ENCODE measurements around the gene FGF5. TPM values are rescaled to one million over a fixed set of nuclear protein-coding genes. Genes with fewer than 3 reads are reported as not detected.

FGF5 gene
- total and polyA plus RNA-seq, 4 donors: 0.15 TPM; not detected in 3

DNA sequence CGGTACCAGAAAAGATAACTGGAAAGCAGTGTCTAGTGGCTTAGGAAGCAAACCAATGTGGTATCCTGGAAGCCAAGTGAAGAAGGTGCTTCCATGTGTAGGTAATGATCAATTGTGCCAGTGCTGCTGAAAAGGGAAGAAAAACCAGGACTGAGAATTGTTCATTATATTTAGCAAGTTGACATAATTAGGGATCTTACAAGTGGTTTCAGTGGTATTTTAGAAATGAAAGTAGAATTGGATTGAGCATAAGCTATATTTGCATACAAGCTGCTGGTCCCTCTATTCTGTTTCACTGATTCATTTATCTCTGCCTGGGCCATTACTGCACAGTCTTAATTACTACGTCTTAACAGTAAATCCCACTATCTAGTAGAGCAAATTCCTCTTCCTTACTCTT lies 36.9 kb upstream of the FGF5 start:
- H3K4me1 ChIP-seq (ENCODE audit: control insufficient read depth in 1 of 2, insufficient read depth in 2 of 2, low read length in 2 of 2): no peaks in the 10 kb centered on the region
- no peak overlapping the region for H3K4me3 ChIP-seq (ENCODE audit: low read length in 2 of 2)
- peaks cover 0 to 2% of the 10 kb centered on the region in 2 donors for H3K27me3 ChIP-seq (ENCODE audit: control insufficient read depth in 1 of 2, insufficient read depth in 2 of 2, low read length in 1 of 2)
- H3K27ac ChIP-seq (ENCODE audit: low read depth in 1 of 2, low read length in 2 of 2): no peak overlapping the region
- ATAC-seq (ENCODE audit: low FRiP score): no peak
- 86% methylated on average over 2 of the region's 2 CpGs for WGBS, 2 donors
- no peak for DNase-seq
- H3K9me3 ChIP-seq (ENCODE audit: control insufficient read depth, low read length): no peaks in the 10 kb centered on the region
- H3K36me3 ChIP-seq (ENCODE audit: control insufficient read depth in 1 of 2, insufficient read depth in 2 of 2, low read length in 1 of 2): no peaks in the 10 kb centered on the region
- intact Hi-C loops (cut with DNase I): no loop called here

DNA sequence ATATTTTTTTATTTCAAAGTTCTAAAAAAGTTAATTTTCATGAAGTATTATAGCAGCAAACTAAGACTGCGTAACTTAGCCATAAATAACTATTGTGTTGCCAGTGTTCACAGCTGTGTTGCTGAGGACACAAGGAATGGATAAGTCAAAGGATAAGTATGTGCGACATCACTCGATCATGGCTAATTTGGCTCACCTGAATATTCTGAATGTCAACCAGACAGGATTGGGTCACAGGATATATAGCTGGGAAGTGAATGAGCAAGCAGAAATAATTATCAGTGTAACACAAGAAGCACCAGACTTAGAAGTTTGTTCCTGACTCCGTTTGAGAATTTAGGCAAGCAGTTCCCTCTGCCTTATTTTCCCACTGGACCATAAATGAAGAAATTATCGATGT lies 35.3 kb upstream of the FGF5 start:
- intact Hi-C loops (cut with DNase I): no loop called here
- Histone ChIP-seq H3K4me1 (ENCODE audit: control insufficient read depth in 1 of 2, insufficient read depth in 2 of 2, low read length in 2 of 2) (no peaks in the 10 kb centered on the region), H3K27ac (ENCODE audit: low read depth in 1 of 2, low read length in 2 of 2) (no peak overlapping the region), H3K9me3 (ENCODE audit: control insufficient read depth, low read length) (no peaks in the 10 kb centered on the region), H3K27me3 (ENCODE audit: control insufficient read depth in 1 of 2, insufficient read depth in 2 of 2, low read length in 1 of 2) (peaks cover 0 to 1% of the 10 kb centered on the region in 2 donors), H3K4me3 (ENCODE audit: low read length in 2 of 2) (no peak overlapping the region), H3K36me3 (ENCODE audit: control insufficient read depth in 1 of 2, insufficient read depth in 2 of 2, low read length in 1 of 2) (no peaks in the 10 kb centered on the region)
- ATAC-seq (ENCODE audit: low FRiP score) (no peak), DNase-seq (no peak)
- WGBS, 2 donors: 70 to 81% methylated on average over 5 of the region's 5 CpGs

DNA sequence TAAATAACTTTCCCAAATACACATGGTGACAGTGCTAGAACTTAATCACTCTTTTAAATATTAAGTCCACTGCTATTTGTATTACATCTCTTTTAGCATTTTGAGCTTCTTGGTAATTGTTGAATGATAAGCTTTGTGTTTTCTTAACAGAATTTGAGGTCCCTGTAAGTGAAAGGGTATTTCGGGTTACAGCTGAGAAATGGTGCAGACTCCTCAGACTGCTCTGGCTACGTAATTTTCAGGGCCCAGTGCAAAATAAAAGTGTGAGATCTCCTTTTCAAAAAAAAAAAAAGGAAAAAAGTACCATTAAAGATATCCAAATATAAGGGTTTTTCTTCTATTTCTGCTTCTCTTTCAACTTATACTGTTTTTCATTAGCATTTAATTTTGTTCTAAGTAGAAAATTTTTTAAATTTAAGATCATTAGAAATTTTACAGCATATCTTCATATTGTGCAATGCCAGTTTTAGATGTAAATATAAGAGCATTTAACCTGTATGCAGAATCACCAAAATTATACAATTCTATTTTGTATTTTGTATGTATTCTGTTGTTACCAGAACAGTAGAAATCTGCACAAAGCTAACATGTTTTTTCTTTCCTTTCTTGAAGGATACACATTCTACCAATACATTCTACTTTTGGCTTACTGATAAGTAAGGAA lies 33.6 kb upstream of the FGF5 start:
- Histone ChIP-seq H3K27ac (ENCODE audit: low read depth in 1 of 2, low read length in 2 of 2) (no peak overlapping the region), H3K4me1 (ENCODE audit: control insufficient read depth in 1 of 2, insufficient read depth in 2 of 2, low read length in 2 of 2) (no peaks in the 10 kb centered on the region)
- 89 to 93% methylated on average over 2 of the region's 2 CpGs for WGBS, 2 donors

DNA sequence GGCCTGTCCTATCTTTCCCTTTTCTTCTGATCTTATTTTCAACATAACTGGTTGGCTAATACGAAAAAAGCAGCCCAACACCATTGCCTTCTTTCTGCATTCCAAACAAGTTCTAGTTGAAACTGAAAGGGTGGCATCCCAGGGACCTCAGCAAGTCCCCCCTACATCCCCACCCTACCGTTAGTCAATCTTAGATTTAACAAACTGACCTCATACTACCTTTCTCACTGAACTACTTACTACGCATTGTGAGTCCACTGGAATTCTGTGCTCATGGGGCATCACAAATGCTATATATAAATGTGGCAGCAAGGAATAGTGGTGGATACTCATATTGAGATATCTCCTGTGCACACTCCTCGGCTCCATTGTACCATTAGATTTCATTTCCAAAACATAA lies 33.1 kb upstream of the FGF5 start:
- Histone ChIP-seq H3K27ac (ENCODE audit: low read depth in 1 of 2, low read length in 2 of 2) (no peak overlapping the region), H3K36me3 (ENCODE audit: control insufficient read depth in 1 of 2, insufficient read depth in 2 of 2, low read length in 1 of 2) (no peaks in the 10 kb centered on the region), H3K27me3 (ENCODE audit: control insufficient read depth in 1 of 2, insufficient read depth in 2 of 2, low read length in 1 of 2) (peaks cover 0 to 1% of the 10 kb centered on the region in 2 donors), H3K4me1 (ENCODE audit: control insufficient read depth in 1 of 2, insufficient read depth in 2 of 2, low read length in 2 of 2) (no peaks in the 10 kb centered on the region), H3K9me3 (ENCODE audit: control insufficient read depth, low read length) (no peaks in the 10 kb centered on the region), H3K4me3 (ENCODE audit: low read length in 2 of 2) (no peak overlapping the region)
- ATAC-seq (ENCODE audit: low FRiP score) (no peak), DNase-seq (no peak)
- intact Hi-C loops (cut with DNase I): no loop called here
- 74 to 89% methylated on average over 4 of the region's 4 CpGs for WGBS, 2 donors

More for the DNA sequence above, 33.6 kb upstream of the FGF5 start:
- DNase-seq (no peak), ATAC-seq (ENCODE audit: low FRiP score) (no peak)
- no peaks in the 10 kb centered on the region for H3K36me3 ChIP-seq (ENCODE audit: control insufficient read depth in 1 of 2, insufficient read depth in 2 of 2, low read length in 1 of 2)
- H3K9me3 ChIP-seq (ENCODE audit: control insufficient read depth, low read length): no peaks in the 10 kb centered on the region
- intact Hi-C loops (cut with DNase I): no loop called here
- H3K4me3 ChIP-seq (ENCODE audit: low read length in 2 of 2): no peak overlapping the region
- peaks cover 0 to 1% of the 10 kb centered on the region in 2 donors for H3K27me3 ChIP-seq (ENCODE audit: control insufficient read depth in 1 of 2, insufficient read depth in 2 of 2, low read length in 1 of 2)

DNA sequence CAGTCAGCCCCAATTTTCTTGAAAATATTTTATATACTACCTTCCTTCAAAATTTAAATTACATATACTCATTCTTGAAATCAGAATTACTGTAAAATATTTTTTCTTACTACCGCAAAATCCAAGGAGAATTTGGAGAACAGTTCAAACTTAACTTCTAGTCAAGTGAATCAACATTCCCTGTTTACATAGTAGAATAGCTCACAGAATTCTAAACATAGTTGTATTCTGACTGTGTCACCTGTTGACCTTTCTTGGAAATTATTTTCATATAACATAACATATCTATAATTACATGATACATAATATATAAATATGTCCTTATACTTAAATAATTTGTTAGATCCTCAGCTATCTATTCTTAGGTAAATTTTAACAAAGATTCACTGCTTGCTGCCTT lies 31.0 kb upstream of the FGF5 start:
- Histone ChIP-seq H3K36me3 (ENCODE audit: control insufficient read depth in 1 of 2, insufficient read depth in 2 of 2, low read length in 1 of 2) (no peaks in the 10 kb centered on the region), H3K27ac (ENCODE audit: low read depth in 1 of 2, low read length in 2 of 2) (no peak overlapping the region), H3K4me3 (ENCODE audit: low read length in 2 of 2) (no peak overlapping the region), H3K9me3 (ENCODE audit: control insufficient read depth, low read length) (no peaks in the 10 kb centered on the region), H3K4me1 (ENCODE audit: control insufficient read depth in 1 of 2, insufficient read depth in 2 of 2, low read length in 2 of 2) (no peaks in the 10 kb centered on the region), H3K27me3 (ENCODE audit: control insufficient read depth in 1 of 2, insufficient read depth in 2 of 2, low read length in 1 of 2) (no peaks in the 10 kb centered on the region)
- intact Hi-C loops (cut with DNase I): no loop called here
- DNase-seq: no peak
- no peak for ATAC-seq (ENCODE audit: low FRiP score)
- WGBS, 2 donors: 35 to 59% methylated on average over 1 of the region's 1 CpG

DNA sequence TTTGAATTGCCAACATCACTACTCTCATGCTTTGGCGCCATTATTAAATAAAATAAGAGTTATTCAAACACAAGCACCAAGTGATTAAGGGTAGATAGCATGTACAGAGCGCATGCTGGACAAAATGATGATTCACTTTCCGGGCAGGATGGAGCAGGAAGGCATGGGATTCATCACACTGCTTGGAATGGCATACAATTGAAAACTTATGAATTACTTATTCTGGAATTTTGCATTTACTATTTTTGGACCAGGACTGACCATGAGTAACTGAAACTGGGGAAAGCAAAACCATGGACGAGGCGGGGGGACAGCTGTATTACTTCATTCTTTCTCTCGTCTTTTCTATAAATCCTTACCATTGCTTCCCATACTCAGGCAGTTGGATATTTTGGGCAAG lies 28.5 kb upstream of the FGF5 start:
- intact Hi-C loops (cut with DNase I): no loop called here
- Histone ChIP-seq H3K4me3 (ENCODE audit: low read length in 2 of 2) (no peak overlapping the region), H3K4me1 (ENCODE audit: control insufficient read depth in 1 of 2, insufficient read depth in 2 of 2, low read length in 2 of 2) (no peaks in the 10 kb centered on the region), H3K36me3 (ENCODE audit: control insufficient read depth in 1 of 2, insufficient read depth in 2 of 2, low read length in 1 of 2) (no peaks in the 10 kb centered on the region), H3K27ac (ENCODE audit: low read depth in 1 of 2, low read length in 2 of 2) (no peak overlapping the region), H3K27me3 (ENCODE audit: control insufficient read depth in 1 of 2, insufficient read depth in 2 of 2, low read length in 1 of 2) (peaks cover 0 to 1% of the 10 kb centered on the region in 2 donors), H3K9me3 (ENCODE audit: control insufficient read depth, low read length) (no peaks in the 10 kb centered on the region)
- WGBS, 2 donors: 35 to 41% methylated on average over 6 of the region's 6 CpGs
- DNase-seq (no peak), ATAC-seq (ENCODE audit: low FRiP score) (no peak)

DNA sequence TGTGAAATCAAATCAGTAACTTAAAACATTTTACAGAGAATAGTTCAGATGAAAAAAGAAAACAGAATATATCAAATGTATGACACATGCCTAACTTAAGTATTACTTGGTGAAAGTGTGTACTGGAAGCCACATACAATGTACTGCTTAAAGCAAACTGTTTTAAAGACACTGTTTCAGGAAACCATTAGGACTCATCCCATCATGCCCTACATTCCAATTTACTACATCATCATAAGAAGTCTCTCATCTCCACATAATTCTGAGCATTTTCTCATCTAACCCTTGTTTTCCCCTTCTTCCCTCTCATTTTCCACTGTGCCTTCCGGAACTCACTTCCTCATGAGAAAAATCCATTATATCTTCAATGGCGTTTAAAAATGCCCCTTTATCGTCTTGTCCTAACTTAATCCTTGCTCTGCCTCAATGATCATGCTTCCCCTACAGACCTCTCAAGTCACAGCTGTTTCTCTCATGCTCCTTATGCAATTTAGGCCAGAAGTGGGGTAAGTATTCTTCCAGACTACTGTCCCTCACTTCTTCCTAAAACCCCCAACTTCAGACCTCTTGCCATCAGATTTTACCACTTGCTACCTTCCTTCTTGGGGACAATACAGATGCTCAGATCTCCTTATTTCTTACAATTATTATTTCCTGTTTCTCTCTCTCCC lies 26.8 kb upstream of the FGF5 start:
- Histone ChIP-seq H3K27me3 (ENCODE audit: control insufficient read depth in 1 of 2, insufficient read depth in 2 of 2, low read length in 1 of 2) (peaks cover 0 to 3% of the 10 kb centered on the region in 2 donors), H3K27ac (ENCODE audit: low read depth in 1 of 2, low read length in 2 of 2) (no peak overlapping the region), H3K9me3 (ENCODE audit: control insufficient read depth, low read length) (no peaks in the 10 kb centered on the region), H3K4me3 (ENCODE audit: low read length in 2 of 2) (no peak overlapping the region), H3K4me1 (ENCODE audit: control insufficient read depth in 1 of 2, insufficient read depth in 2 of 2, low read length in 2 of 2) (no peaks in the 10 kb centered on the region), H3K36me3 (ENCODE audit: control insufficient read depth in 1 of 2, insufficient read depth in 2 of 2, low read length in 1 of 2) (no peaks in the 10 kb centered on the region)
- ATAC-seq (ENCODE audit: low FRiP score): no peak
- intact Hi-C loops (cut with DNase I): no loop called here
- DNase-seq: no peak
- WGBS, 2 donors: 73 to 86% methylated on average over 3 of the region's 3 CpGs

DNA sequence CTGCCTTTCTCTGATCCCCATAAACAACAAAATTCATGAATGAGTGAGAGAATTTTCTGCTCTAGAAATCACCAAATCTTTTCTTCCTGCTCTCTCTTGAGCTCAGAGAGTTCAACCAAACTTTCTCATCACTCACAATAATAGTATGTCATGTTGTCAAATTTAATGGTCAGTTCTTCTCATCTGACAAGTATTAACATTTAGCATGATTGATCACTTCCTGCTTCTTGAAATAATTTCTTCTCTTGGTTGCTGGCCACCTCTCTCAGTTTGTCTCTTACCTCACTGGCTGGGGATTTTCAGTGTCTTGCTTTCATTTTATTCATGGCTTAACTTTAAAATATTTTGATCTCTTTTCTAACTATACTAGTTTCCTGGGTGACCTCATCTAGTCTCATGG lies 25.5 kb upstream of the FGF5 start:
- H3K27ac ChIP-seq (ENCODE audit: low read depth in 1 of 2, low read length in 2 of 2): no peak overlapping the region
- H3K27me3 ChIP-seq (ENCODE audit: control insufficient read depth in 1 of 2, insufficient read depth in 2 of 2, low read length in 1 of 2): peaks cover 0 to 3% of the 10 kb centered on the region in 2 donors
- no peak for ATAC-seq (ENCODE audit: low FRiP score)
- no peaks in the 10 kb centered on the region for H3K9me3 ChIP-seq (ENCODE audit: control insufficient read depth, low read length)
- no peak overlapping the region for H3K4me3 ChIP-seq (ENCODE audit: low read length in 2 of 2)
- no peaks in the 10 kb centered on the region for H3K36me3 ChIP-seq (ENCODE audit: control insufficient read depth in 1 of 2, insufficient read depth in 2 of 2, low read length in 1 of 2)
- intact Hi-C loops (cut with DNase I): no loop called here
- no peaks in the 10 kb centered on the region for H3K4me1 ChIP-seq (ENCODE audit: control insufficient read depth in 1 of 2, insufficient read depth in 2 of 2, low read length in 2 of 2)
- no peak for DNase-seq

All from aorta (tissue), 5 donors.